HCT116 (cell line): ENCODE results near the gene CDK9. TPM values are rescaled to one million over a fixed set of nuclear protein-coding genes. Genes with fewer than 3 reads are reported as not detected.

ENCODE experiments used
- ATAC-seq: fragments of 200-7000 bp; cut with Tn5 transposase; 2 replicates; pipeline ENCODE4 v1.9.1; 2020; ENCODE audit warnings: mild to moderate bottlenecking, moderate library complexity
- BruUV-seq: library from RNA; stranded (reverse); fragments of 400-500 nt; replicated peaks from 2 replicates; lab custom pipeline; 2021; lab: Mats Ljungman, UMichigan
- CTCF ChIA-PET: fragments of 300-600 bp; sonication (Branson Sonifier 250); formaldehyde crosslinking; loops from one replicate; lab custom pipeline; 2021; ENCODE audit warnings: antibody characterized with exemption; lab: Charles Lee
- POLR2A ChIA-PET: fragments of 300-600, 350-600 bp; sonication (Branson Sonifier 250); formaldehyde crosslinking; loops from one replicate; lab custom pipeline; 2021; ENCODE audit warnings: antibody characterized with exemption; lab: Charles Lee
- RAD21 ChIA-PET, 2 experiments: fragments of 300-600 bp; sonication (Branson Sonifier 250); formaldehyde crosslinking; loops; one replicate each; lab custom pipeline; 2023; ENCODE audit warnings: low total read pairs in 2 of 2; ENCODE audit not compliant: uncharacterized antibody in 2 of 2, unreplicated experiment in 2 of 2, low non-redundant PET in 1 of 2; lab: Charles Lee
- DNase-seq: peaks from one replicate; pipeline ENCODE4 v3.0.0-alpha.2; 2010; ENCODE audit warnings: low read depth, low spot score
- H2AFZ ChIP-seq: fragments of 200-600 bp; shearing (Covaris generic), sonication (generic); 2 replicates; pipeline ENCODE4 v1.6.1; 2017; ENCODE audit warnings: low read depth, mixed run types, mixed read lengths, antibody characterized with exemption, low read length; ENCODE audit not compliant: poor library complexity, severe bottlenecking
- H3K27ac ChIP-seq: 2 replicates; pipeline ENCODE4 v1.5.1; 2012; ENCODE audit warnings: low read depth, low read length
- H3K27me3 ChIP-seq: fragments of 200-600 bp; sonication (generic); 2 replicates; pipeline ENCODE4 v1.6.1; 2016; ENCODE audit warnings: mixed run types, low read length, mixed read lengths; ENCODE audit not compliant: insufficient read depth
- H3K36me3 ChIP-seq, 2 experiments: fragments of 200-500 bp in 1 of 2; fragments of 200-600 bp in 1 of 2; sonication (Bioruptor generic) in 1 of 2; sonication (generic) in 1 of 2; 2 replicates each; pipeline versions ENCODE4 v1.5.1 to v1.6.1; 2014 to 2016; ENCODE audit warnings: low read length in 2 of 2, inconsistent platforms in 1 of 2, mixed read lengths in 1 of 2, mixed run types in 1 of 2; ENCODE audit not compliant: insufficient read depth in 2 of 2, control insufficient read depth in 1 of 2
- H3K4me1 ChIP-seq, 2 experiments: fragments of 200-600 bp in 1 of 2; sonication (generic) in 1 of 2; 2 replicates each; pipeline versions ENCODE4 v1.5.1 to v1.6.1; 2012 to 2017; ENCODE audit warnings: low read length in 2 of 2, inconsistent platforms in 1 of 2, mild to moderate bottlenecking in 1 of 2, mixed read lengths in 1 of 2, mixed run types in 1 of 2, moderate library complexity in 1 of 2; ENCODE audit not compliant: insufficient read depth in 2 of 2, control insufficient read depth in 1 of 2
- H3K4me2 ChIP-seq: fragments of 200-600 bp; sonication (generic); 2 replicates; pipeline ENCODE4 v1.6.1; 2017; ENCODE audit warnings: mixed run types, low read length, mixed read lengths
- H3K4me3 ChIP-seq, 2 experiments: fragments of 200-600 bp in 1 of 2; sonication (generic) in 1 of 2; replicated peaks in 1 of 2; 2 replicates each; pipeline ENCODE4 v1.5.1; 2011 to 2016; ENCODE audit warnings: low read length in 2 of 2, control low read depth in 1 of 2, low read depth in 1 of 2, mild to moderate bottlenecking in 1 of 2, mixed read lengths in 1 of 2, mixed run types in 1 of 2
- H3K79me2 ChIP-seq: fragments of 200-600 bp; sonication (generic); 2 replicates; pipeline ENCODE4 v1.6.1; 2017; ENCODE audit warnings: mild to moderate bottlenecking, mixed run types, low read length, moderate library complexity, mixed read lengths; ENCODE audit not compliant: insufficient read depth
- H3K9ac ChIP-seq: fragments of 200-600 bp; sonication (generic); 2 replicates; pipeline ENCODE4 v1.6.1; 2016; ENCODE audit warnings: low read length, mixed read lengths
- H3K9me2 ChIP-seq: fragments of 200-600 bp; sonication (generic), shearing (Covaris generic); 2 replicates; pipeline ENCODE4 v1.6.1; 2017; ENCODE audit warnings: mixed run types, mild to moderate bottlenecking, moderate library complexity; ENCODE audit not compliant: insufficient read depth
- H3K9me3 ChIP-seq, 2 experiments: fragments of 200-500 bp in 1 of 2; fragments of 200-600 bp in 1 of 2; sonication (Bioruptor generic) in 1 of 2; sonication (generic) in 1 of 2; 2 replicates each; pipeline ENCODE4 v1.6.1; 2014 to 2017; ENCODE audit warnings: low read length in 2 of 2, mixed read lengths in 2 of 2, inconsistent platforms in 1 of 2, low read depth in 1 of 2, mild to moderate bottlenecking in 1 of 2, mixed run types in 1 of 2, moderate library complexity in 1 of 2; ENCODE audit not compliant: control insufficient read depth in 1 of 2, insufficient read depth in 1 of 2
- H4K20me1 ChIP-seq: fragments of 200-600 bp; sonication (generic), shearing (Covaris generic); 2 replicates; pipeline ENCODE4 v1.6.1; 2017; ENCODE audit warnings: mixed run types, mild to moderate bottlenecking, moderate library complexity; ENCODE audit not compliant: insufficient read depth
- CTCF ChIP-seq, 3 experiments: fragments of 200-600 bp in 1 of 3; sonication (generic) in 1 of 3; IDR thresholded peaks in 2 of 3; conservative IDR thresholded peaks in 1 of 3; 2 replicates each; pipeline ENCODE4 v1.5.1; 2012 to 2017; ENCODE audit warnings: low read depth in 2 of 3, low read length in 2 of 3, antibody characterized with exemption in 1 of 3, borderline replicate concordance in 1 of 3, control low read depth in 1 of 3, mild to moderate bottlenecking in 1 of 3, mixed read lengths in 1 of 3, mixed run types in 1 of 3, moderate library complexity in 1 of 3; ENCODE audit not compliant: insufficient read depth in 1 of 3
- EGR1 ChIP-seq: IDR thresholded peaks from 2 replicates; pipeline ENCODE4 v1.6.1; 2012; ENCODE audit warnings: low read depth
- ELF1 ChIP-seq: IDR thresholded peaks from 2 replicates; pipeline ENCODE4 v1.6.1; 2012; ENCODE audit warnings: low read depth, borderline replicate concordance
- FOSL1 ChIP-seq: IDR thresholded peaks from 2 replicates; pipeline ENCODE4 v1.6.1; 2012; ENCODE audit warnings: low read depth
- MAX ChIP-seq: IDR thresholded peaks from 2 replicates; pipeline ENCODE4 v1.6.1; 2012
- RAD21 ChIP-seq: IDR thresholded peaks from 2 replicates; pipeline ENCODE4 v1.6.1; 2012; ENCODE audit warnings: low read depth, mild to moderate bottlenecking
- REST ChIP-seq: IDR thresholded peaks from 2 replicates; pipeline ENCODE4 v1.6.1; 2012; ENCODE audit warnings: low read depth
- SP1 ChIP-seq: IDR thresholded peaks from 2 replicates; pipeline ENCODE4 v1.6.1; 2012; ENCODE audit warnings: low read depth
- SRF ChIP-seq: IDR thresholded peaks from 2 replicates; pipeline ENCODE4 v1.6.1; 2012; ENCODE audit warnings: low read depth
- TCF7L2 ChIP-seq: IDR thresholded peaks from 2 replicates; pipeline ENCODE4 v1.7.0; 2011; ENCODE audit warnings: borderline replicate concordance, inconsistent platforms; ENCODE audit not compliant: insufficient read depth, insufficient read length; ENCODE audit errors: extremely low read depth
- ZFX ChIP-seq: fragments of 450-650 bp; IDR thresholded peaks from 2 replicates; pipeline ENCODE4 v1.6.1; 2017
- intact Hi-C: fragments of 100-400 bp; cut with micrococcal nuclease; formaldehyde crosslinking; loops from 2 replicates; pipeline ENCODE4 v1.10.0; 2022
- total RNA-seq: library from RNA; stranded (reverse); gene quantifications from one replicate; pipeline ENCODE4 v1.2.1, GENCODE V29; 2021; ENCODE audit not compliant: unreplicated experiment

The CDK9 gene
- total RNA-seq, 1 experiment from 2014 or later: 102 TPM

- Histone ChIP-seq H3K79me2 (no peaks in the 10 kb centered on the region), H2AFZ (no peak overlapping the region), H3K9me2 (no peaks in the 10 kb centered on the region), H3K4me1 (no peaks in the 10 kb centered on the region), H3K9me3 (no peaks in the 10 kb centered on the region), H4K20me1 (no peaks in the 10 kb centered on the region), H3K27me3 (no peaks in the 10 kb centered on the region; the same call in 1 of the 2 replicates), H3K9ac (no peak overlapping the region), H3K36me3 (no peaks in the 10 kb centered on the region), H3K4me3 (no peak overlapping the region), H3K27ac (no peak overlapping the region), H3K4me2 (no peak overlapping the region)
- intact Hi-C loops: loop anchor here (1.0 kb wide), 1 partner anchor 61 kb away; no protein-coding TSS in a partner anchor
- ChIA-PET CTCF (interaction anchor here (0.6 to 1.6 kb wide), 6 partner anchors 20 to 180 kb away, joined by 3 to 9 read pairs (median 4); partner anchors contain the start of genes CDK9 and TOR2A), RAD21 (interaction anchor here in 1 of 2 experiments (0.9 to 1.2 kb wide), 2 partner anchors 20 to 106 kb away, joined by 3 read pairs; no protein-coding TSS in a partner anchor), POLR2A (interaction anchor here (0.9 kb wide), 1 partner anchor 106 kb away, joined by 3 read pairs; no protein-coding TSS in a partner anchor)
- no peak for TF ChIP-seq REST
- TF ChIP-seq MAX: no peak
- TF ChIP-seq CTCF (IDR thresholded peaks at IDR 0.05 in 2 of 3, conservative IDR thresholded peaks at IDR 0.05 in 1 of 3; ENCODE audit: borderline replicate concordance in 1 of 3, insufficient read depth in 1 of 3, low read depth in 2 of 3, low read length in 2 of 3): peak; percentile 48 to 67 (median 55)
- no peak for TF ChIP-seq ELF1
- TF ChIP-seq TCF7L2: no peak
- TF ChIP-seq RAD21: peak; percentile 68
- no peak for TF ChIP-seq EGR1
- TF ChIP-seq SP1: no peak
- no peak for TF ChIP-seq ZFX
- TF ChIP-seq SRF: no peak
- no peak for TF ChIP-seq FOSL1
- DNase-seq: no peak
- BruUV-seq: no TSS peak
- peak; percentile 80 for ATAC-seq
Observed at GRCh38 chr9:127763918-127764384, 21.9 kb upstream of the CDK9 start.
